H1 (cell line): Measurements from ENCODE around the gene LRBA. TPM values are rescaled to one million over a fixed set of nuclear protein-coding genes. Genes with fewer than 3 reads are reported as not detected.

Experiments used
- KDM5A ChIP-seq: fragments of 200-600 bp; IDR thresholded peaks from 2 replicates; pipeline ENCODE4 v1.7.1; 2012; ENCODE audit warnings: mild to moderate bottlenecking, low read length, inconsistent platforms, mixed read lengths
- SP1 ChIP-seq: IDR thresholded peaks from 2 replicates; pipeline ENCODE4 v1.6.1; 2011; ENCODE audit warnings: low read depth, low read length
- polyA plus RNA-seq, 7 experiments: library from polyadenylated mRNA; depleted of rRNA in 3 of 7; stranded (reverse) in 5 of 7; unstranded in 2 of 7; fragments of >200 nt in 5 of 7; fragments of 200-250 nt in 2 of 7; gene quantifications; 1 replicate in 5 of 7; 2 replicates in 1 of 7; 4 replicates in 1 of 7; pipeline versions ENCODE4 v1.2.1 to v1.2.3, GENCODE V29; 2011 to 2013; ENCODE audit warnings: missing spikeins in 2 of 7, mixed read lengths in 2 of 7
- total RNA-seq: library from RNA; stranded (reverse); fragmentation: NEBNext Ultra II Directional; extraction: Animal tissue kit (Norgen Biotek cat#: 25700); gene quantifications from 2 replicates; pipeline ENCODE4 v1.2.1, GENCODE V29; 2021
- TF ChIP-seq, protein P1 (sequence below): IDR thresholded peaks from 2 replicates; pipeline ENCODE4 v1.6.1; 2012; ENCODE audit warnings: low read length, inconsistent platforms
- TF ChIP-seq, protein P2 (sequence below): IDR thresholded peaks from 2 replicates; pipeline ENCODE4 v1.6.1; 2011; ENCODE audit warnings: low read depth, mild to moderate bottlenecking, low read length; ENCODE audit not compliant: insufficient read depth

Gene LRBA
- total and polyA plus RNA-seq, 2 of the 8 experiments (the other 6 are each of a cell fraction or from before 2014, with no cell fraction given) = 54.6 to 83.2 TPM

DNA sequence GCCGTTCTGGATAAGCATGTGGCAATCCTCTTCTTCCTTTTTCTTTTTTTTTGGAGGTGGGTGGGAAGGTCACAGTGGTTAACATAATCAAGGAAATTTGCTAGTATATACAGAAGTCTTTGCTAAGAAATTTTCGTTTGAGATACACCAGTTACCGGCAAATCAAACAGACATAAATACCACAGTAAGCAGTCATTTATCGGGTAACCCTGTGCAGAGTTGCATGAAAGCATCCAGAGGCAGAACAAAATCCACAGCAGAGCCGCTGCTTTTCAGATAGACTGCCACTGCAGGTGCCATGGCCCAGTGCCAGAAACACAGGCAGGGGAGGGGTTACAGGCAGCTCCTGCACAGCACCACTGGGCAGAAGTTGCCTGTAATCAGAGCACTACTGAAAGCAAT lies 612.2 kb downstream of the LRBA start (continued):
- TF ChIP-seq, protein P1, sequence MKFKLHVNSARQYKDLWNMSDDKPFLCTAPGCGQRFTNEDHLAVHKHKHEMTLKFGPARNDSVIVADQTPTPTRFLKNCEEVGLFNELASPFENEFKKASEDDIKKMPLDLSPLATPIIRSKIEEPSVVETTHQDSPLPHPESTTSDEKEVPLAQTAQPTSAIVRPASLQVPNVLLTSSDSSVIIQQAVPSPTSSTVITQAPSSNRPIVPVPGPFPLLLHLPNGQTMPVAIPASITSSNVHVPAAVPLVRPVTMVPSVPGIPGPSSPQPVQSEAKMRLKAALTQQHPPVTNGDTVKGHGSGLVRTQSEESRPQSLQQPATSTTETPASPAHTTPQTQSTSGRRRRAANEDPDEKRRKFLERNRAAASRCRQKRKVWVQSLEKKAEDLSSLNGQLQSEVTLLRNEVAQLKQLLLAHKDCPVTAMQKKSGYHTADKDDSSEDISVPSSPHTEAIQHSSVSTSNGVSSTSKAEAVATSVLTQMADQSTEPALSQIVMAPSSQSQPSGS = no peak
- TF ChIP-seq, protein P2, sequence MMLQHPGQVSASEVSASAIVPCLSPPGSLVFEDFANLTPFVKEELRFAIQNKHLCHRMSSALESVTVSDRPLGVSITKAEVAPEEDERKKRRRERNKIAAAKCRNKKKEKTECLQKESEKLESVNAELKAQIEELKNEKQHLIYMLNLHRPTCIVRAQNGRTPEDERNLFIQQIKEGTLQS = no peak
- TF ChIP-seq SP1 (no peak), KDM5A (no peak)
